ENCODE measurements around the gene JAG2. TPM values are rescaled to one million over a fixed set of nuclear protein-coding genes. Genes with fewer than 3 reads are reported as not detected.

Gene JAG2
- total RNA-seq, 1 experiment from 2014 or later, result 85.9 TPM

- H3K27me3 ChIP-seq (ENCODE audit: insufficient read depth, low read length), result no peaks in the 10 kb centered on the region
- BruUV-seq (replicated peaks), result no TSS peak
Observed at GRCh38 chr14:105153331-105153731, 15.2 kb downstream of the JAG2 start.

More at GRCh38 chr14:105153331-105153731, 15.2 kb downstream of the JAG2 start:
- no peak for ATAC-seq
- H3K27ac ChIP-seq (ENCODE audit: low read depth, low read length), result no peak overlapping the region
- H2AFZ ChIP-seq (ENCODE audit: low read depth, low read length, poor library complexity, severe bottlenecking), result no peak overlapping the region
- H3K9me2 ChIP-seq (ENCODE audit: insufficient read depth), result no peaks in the 10 kb centered on the region
- RAD21 ChIA-PET (ENCODE audit: low non-redundant PET in 1 of 2, low total read pairs in 2 of 2, uncharacterized antibody in 2 of 2, unreplicated experiment in 2 of 2), result no interaction called here
- H4K20me1 ChIP-seq (ENCODE audit: insufficient read depth), result no peaks in the 10 kb centered on the region
- no peak overlapping the region for H3K4me2 ChIP-seq (ENCODE audit: low read length)
- peaks cover 11% of the 10 kb centered on the region; the same call in 1 of the 2 replicates for H3K79me2 ChIP-seq (ENCODE audit: insufficient read depth, low read length)
- no peaks in the 10 kb centered on the region for H3K9me3 ChIP-seq (ENCODE audit: control insufficient read depth in 1 of 2, insufficient read depth in 1 of 2, low read depth in 1 of 2, low read length in 2 of 2)
- H3K4me1 ChIP-seq (ENCODE audit: control insufficient read depth in 1 of 2, insufficient read depth in 2 of 2, low read length in 2 of 2), result no peaks in the 10 kb centered on the region
- TF ChIP-seq ATF3 (IDR thresholded peaks at IDR 0.05), result no peak
- no peak for TF ChIP-seq ZFX (IDR thresholded peaks at IDR 0.05)
- TF ChIP-seq ZNF274 (IDR thresholded peaks at IDR 0.05; ENCODE audit: low read depth, low read length), result no peak
- TF ChIP-seq, protein P1, sequence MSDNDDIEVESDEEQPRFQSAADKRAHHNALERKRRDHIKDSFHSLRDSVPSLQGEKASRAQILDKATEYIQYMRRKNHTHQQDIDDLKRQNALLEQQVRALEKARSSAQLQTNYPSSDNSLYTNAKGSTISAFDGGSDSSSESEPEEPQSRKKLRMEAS (IDR thresholded peaks at IDR 0.05), result no peak
- no peak for TF ChIP-seq TCF7L2 (IDR thresholded peaks at IDR 0.05; ENCODE audit: borderline replicate concordance, extremely low read depth, insufficient read depth, insufficient read length)
- no peak for TF ChIP-seq POLR2AphosphoS5 (IDR thresholded peaks at IDR 0.05; ENCODE audit: low read depth, low read length)
- no peak for TF ChIP-seq SRF (IDR thresholded peaks at IDR 0.05; ENCODE audit: low read depth)
- no peak for TF ChIP-seq FOSL1 (IDR thresholded peaks at IDR 0.05; ENCODE audit: low read depth)
- no peak for TF ChIP-seq EGR1 (IDR thresholded peaks at IDR 0.05; ENCODE audit: low read depth)
- TF ChIP-seq, protein P2, sequence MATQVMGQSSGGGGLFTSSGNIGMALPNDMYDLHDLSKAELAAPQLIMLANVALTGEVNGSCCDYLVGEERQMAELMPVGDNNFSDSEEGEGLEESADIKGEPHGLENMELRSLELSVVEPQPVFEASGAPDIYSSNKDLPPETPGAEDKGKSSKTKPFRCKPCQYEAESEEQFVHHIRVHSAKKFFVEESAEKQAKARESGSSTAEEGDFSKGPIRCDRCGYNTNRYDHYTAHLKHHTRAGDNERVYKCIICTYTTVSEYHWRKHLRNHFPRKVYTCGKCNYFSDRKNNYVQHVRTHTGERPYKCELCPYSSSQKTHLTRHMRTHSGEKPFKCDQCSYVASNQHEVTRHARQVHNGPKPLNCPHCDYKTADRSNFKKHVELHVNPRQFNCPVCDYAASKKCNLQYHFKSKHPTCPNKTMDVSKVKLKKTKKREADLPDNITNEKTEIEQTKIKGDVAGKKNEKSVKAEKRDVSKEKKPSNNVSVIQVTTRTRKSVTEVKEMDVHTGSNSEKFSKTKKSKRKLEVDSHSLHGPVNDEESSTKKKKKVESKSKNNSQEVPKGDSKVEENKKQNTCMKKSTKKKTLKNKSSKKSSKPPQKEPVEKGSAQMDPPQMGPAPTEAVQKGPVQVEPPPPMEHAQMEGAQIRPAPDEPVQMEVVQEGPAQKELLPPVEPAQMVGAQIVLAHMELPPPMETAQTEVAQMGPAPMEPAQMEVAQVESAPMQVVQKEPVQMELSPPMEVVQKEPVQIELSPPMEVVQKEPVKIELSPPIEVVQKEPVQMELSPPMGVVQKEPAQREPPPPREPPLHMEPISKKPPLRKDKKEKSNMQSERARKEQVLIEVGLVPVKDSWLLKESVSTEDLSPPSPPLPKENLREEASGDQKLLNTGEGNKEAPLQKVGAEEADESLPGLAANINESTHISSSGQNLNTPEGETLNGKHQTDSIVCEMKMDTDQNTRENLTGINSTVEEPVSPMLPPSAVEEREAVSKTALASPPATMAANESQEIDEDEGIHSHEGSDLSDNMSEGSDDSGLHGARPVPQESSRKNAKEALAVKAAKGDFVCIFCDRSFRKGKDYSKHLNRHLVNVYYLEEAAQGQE (IDR thresholded peaks at IDR 0.05; ENCODE audit: low read depth), result no peak
- TF ChIP-seq JUND (IDR thresholded peaks at IDR 0.05), result no peak
- no peak for TF ChIP-seq RAD21 (IDR thresholded peaks at IDR 0.05; ENCODE audit: low read depth)
- no peak for TF ChIP-seq ZBTB33 (IDR thresholded peaks at IDR 0.05; ENCODE audit: extremely low read depth, insufficient replicate concordance, low read length)
- H3K9ac ChIP-seq (ENCODE audit: low read length), result no peak overlapping the region
- DNase-seq (ENCODE audit: low read depth, low spot score), result no peak
- intact Hi-C loops (cut with micrococcal nuclease), result no loop called here
- POLR2A ChIA-PET, result no interaction called here
- H3K4me3 ChIP-seq (replicated peaks in 1 of 2; ENCODE audit: low read depth in 1 of 2, low read length in 2 of 2), result no peak overlapping the region
- peaks cover 2 to 9% of the 10 kb centered on the region in 2 experiments; a peak in 2 of 4 replicates for H3K36me3 ChIP-seq (ENCODE audit: control insufficient read depth in 1 of 2, insufficient read depth in 2 of 2, low read length in 2 of 2)
- CTCF ChIA-PET, result no interaction called here
